ENCODE measurements around the gene ACOXL. TPM values are rescaled to one million over a fixed set of nuclear protein-coding genes. Genes with fewer than 3 reads are reported as not detected.

The ACOXL gene
- total and polyA plus RNA-seq, 9 of the 15 experiments (the other 6 are each of a cell fraction or from before 2014, with no cell fraction given): 0.31 to 0.56 TPM; not detected in 7

DNA sequence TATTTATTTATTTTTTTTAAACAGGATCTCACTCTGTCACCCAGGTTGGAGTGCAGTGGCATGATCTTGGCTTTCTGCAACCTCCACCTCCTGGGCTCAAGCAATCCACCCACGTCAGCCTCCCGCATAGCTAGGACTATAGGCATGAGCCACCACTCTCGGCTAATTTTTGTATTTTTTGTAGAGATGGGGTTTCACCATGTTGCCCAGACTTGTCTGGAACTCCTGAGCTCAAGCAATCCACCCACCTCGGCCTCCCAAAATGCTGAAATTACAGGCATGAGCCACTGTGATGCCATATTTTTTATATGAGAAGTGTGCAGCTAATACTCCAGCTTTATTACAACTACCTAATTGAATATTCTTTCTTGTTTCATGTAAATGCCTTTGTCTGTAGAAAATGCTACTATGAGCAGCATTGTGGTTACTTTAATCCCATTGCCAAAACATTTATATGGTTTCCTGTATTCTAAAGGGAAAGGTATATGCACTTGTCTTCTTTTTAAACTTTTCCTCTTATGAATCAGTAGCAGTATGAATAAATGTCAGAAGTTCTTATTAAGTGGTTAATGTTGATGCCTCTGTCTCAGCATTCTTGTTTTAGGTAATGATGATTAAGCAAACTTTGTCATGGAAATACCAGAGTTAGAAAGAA, 378.9 kb downstream of the ACOXL start (continued):
- no peak for TF ChIP-seq RAD21 (CRISPR knock-in tag; conservative IDR thresholded peaks at IDR 0.05 in 1 of 2, IDR thresholded peaks at IDR 0.05 in 1 of 2)
- no peak for TF ChIP-seq GABPB2 (CRISPR knock-in tag; conservative IDR thresholded peaks at IDR 0.05)
- TF ChIP-seq EP400 (IDR thresholded peaks at IDR 0.05): no peak

DNA sequence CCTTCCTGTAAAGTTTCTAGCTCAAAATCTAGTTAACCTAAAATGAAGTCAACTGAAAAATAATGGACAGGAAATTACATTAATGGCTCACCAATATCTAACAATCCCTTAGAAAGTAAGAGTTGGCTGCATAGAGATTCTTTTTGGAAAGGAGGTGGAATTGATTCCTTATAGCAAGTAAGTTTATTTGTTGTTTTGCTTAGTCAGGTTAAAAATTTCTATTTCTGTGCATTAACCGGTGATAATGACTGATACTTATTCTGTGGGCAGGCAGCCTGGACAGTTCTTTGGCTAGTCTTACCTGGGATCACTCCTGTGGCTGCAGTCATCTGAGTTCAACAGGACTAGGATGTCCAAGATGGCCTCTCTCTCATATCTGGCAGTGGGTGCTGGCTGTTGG, 381.5 kb downstream of the ACOXL start:
- ATAC-seq (no peak), DNase-seq (ENCODE audit: extremely low read depth in 1 of 4, low spot score in 3 of 4) (no peak), FAIRE-seq (no peak)
- no TSS peak for BruUV-seq (replicated peaks)
- Histone ChIP-seq H3K9ac (ENCODE audit: insufficient read depth in 1 of 2, low read depth in 2 of 2, low read length in 2 of 2) (no peak overlapping the region), H3K79me2 (ENCODE audit: control insufficient read depth, insufficient read depth, low read length) (no peaks in the 10 kb centered on the region), H3K27me3 (ENCODE audit: control insufficient read depth in 2 of 2, insufficient read depth in 2 of 2, low read length in 2 of 2) (no peaks in the 10 kb centered on the region), H4K20me1 (replicated peaks; ENCODE audit: control insufficient read depth, insufficient read depth, low read length) (no peaks in the 10 kb centered on the region; the same call in 1 of the 2 replicates), H3K4me3 (no peak overlapping the region), H3K9me1 (ENCODE audit: control insufficient read depth, insufficient read depth, low read length) (no peaks in the 10 kb centered on the region), H3K4me2 (ENCODE audit: insufficient read depth, low read length) (no peak overlapping the region), H2AFZ (ENCODE audit: low read depth, low read length) (no peak overlapping the region), H3K4me1 (replicated peaks in 1 of 2; ENCODE audit: control insufficient read depth in 2 of 2, insufficient read depth in 2 of 2, low read length in 2 of 2) (no peaks in the 10 kb centered on the region; a peak in 1 of 5 replicates), H3K36me3 (ENCODE audit: control insufficient read depth, insufficient read depth, low read length) (no peaks in the 10 kb centered on the region), H3K27ac (ENCODE audit: extremely low read depth, low read depth, low read length) (no peak overlapping the region), H3K9me3 (replicated peaks; ENCODE audit: control insufficient read depth, insufficient read depth, low read depth, low read length) (no peaks in the 10 kb centered on the region)
- ChIA-PET POLR2A (interaction anchor here (1.2 kb wide), 1 partner anchor 16 kb away, joined by 4 read pairs; no protein-coding TSS in a partner anchor), CTCF (ENCODE audit: low intra/inter-chr PET ratio) (no interaction called here)
- WGBS (ENCODE audit: insufficient coverage, low coverage, missing lambda C conversion rate): 0% methylated on average over 1 of the region's 1 CpG
- in situ Hi-C loops (cut with MboI): no loop called here
- intact Hi-C loops (cut with micrococcal nuclease): loop anchor here (10.0 kb wide), 1 partner anchor 299 kb away; no protein-coding TSS in a partner anchor
- TF ChIP-seq, protein P1, sequence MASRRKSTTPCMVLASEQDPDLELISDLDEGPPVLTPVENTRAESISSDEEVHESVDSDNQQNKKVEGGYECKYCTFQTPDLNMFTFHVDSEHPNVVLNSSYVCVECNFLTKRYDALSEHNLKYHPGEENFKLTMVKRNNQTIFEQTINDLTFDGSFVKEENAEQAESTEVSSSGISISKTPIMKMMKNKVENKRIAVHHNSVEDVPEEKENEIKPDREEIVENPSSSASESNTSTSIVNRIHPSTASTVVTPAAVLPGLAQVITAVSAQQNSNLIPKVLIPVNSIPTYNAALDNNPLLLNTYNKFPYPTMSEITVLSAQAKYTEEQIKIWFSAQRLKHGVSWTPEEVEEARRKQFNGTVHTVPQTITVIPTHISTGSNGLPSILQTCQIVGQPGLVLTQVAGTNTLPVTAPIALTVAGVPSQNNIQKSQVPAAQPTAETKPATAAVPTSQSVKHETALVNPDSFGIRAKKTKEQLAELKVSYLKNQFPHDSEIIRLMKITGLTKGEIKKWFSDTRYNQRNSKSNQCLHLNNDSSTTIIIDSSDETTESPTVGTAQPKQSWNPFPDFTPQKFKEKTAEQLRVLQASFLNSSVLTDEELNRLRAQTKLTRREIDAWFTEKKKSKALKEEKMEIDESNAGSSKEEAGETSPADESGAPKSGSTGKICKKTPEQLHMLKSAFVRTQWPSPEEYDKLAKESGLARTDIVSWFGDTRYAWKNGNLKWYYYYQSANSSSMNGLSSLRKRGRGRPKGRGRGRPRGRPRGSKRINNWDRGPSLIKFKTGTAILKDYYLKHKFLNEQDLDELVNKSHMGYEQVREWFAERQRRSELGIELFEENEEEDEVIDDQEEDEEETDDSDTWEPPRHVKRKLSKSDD (conservative IDR thresholded peaks at IDR 0.05; ENCODE audit: low read length): no peak
- TF ChIP-seq CHD4 (IDR thresholded peaks at IDR 0.05; ENCODE audit: insufficient read depth, insufficient replicate concordance, low read depth, low read length, poor library complexity, severe bottlenecking) (no peak), ZNF316 (IDR thresholded peaks at IDR 0.05) (peak; percentile 62), MAFF (IDR thresholded peaks at IDR 0.05; ENCODE audit: low read length) (peak; percentile 29; the same call in 1 of the 2 replicates), JUNB (CRISPR knock-in tag; conservative IDR thresholded peaks at IDR 0.05) (no peak), C11orf30 (IDR thresholded peaks at IDR 0.05; ENCODE audit: low read depth) (peak; percentile 60), NFIC (IDR thresholded peaks at IDR 0.05) (peak; percentile 31; the same call in 1 of the 2 replicates)

Data from K562 (cell line).